ENCODE data around the gene KISS1R.

DNA sequence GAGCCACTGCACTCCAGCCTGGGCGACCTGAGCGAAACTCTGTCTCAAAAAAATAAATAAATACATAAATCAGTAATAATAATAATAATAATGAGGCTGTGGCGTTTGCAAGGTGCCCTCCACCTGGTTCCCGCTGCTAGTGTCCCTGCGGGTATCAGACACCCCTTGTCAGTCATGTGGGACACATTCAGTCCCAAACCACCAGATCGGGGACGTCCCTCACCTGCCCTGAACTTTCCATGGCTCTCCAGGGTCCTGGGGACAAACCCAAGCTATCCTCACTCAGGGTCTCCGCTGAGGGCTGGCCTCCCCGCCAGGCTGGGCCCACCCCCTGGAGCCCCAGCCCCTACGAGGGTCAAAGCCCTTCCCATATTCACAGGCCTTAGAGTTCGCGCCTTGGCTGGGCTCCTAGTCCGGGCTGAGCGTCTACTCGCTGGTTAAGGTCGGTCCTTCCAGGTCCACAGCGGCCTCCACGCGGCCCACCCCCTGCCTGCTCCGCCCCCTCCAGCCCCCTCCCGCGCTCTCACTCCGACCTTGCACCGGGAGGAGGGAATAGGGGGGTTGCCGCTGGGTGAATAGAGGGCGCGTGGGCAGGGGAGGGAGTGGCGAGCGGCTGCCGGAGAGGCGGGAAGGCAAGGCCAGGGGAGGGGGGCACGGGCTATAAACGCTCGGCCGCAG, 349 bp upstream of the KISS1R start:
- TF ChIP-seq, protein P1, sequence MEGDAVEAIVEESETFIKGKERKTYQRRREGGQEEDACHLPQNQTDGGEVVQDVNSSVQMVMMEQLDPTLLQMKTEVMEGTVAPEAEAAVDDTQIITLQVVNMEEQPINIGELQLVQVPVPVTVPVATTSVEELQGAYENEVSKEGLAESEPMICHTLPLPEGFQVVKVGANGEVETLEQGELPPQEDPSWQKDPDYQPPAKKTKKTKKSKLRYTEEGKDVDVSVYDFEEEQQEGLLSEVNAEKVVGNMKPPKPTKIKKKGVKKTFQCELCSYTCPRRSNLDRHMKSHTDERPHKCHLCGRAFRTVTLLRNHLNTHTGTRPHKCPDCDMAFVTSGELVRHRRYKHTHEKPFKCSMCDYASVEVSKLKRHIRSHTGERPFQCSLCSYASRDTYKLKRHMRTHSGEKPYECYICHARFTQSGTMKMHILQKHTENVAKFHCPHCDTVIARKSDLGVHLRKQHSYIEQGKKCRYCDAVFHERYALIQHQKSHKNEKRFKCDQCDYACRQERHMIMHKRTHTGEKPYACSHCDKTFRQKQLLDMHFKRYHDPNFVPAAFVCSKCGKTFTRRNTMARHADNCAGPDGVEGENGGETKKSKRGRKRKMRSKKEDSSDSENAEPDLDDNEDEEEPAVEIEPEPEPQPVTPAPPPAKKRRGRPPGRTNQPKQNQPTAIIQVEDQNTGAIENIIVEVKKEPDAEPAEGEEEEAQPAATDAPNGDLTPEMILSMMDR (IDR thresholded peaks at IDR 0.05), result no peak
- TF ChIP-seq POLR2A (IDR thresholded peaks at IDR 0.05), result no peak
- TF ChIP-seq EP300 (IDR thresholded peaks at IDR 0.05), result no peak
